ENCODE data around the gene CTDSP2.
"Not testable (repeated sequence)": the region's sequence is repeated elsewhere in the genome, so short reads cannot be mapped to it uniquely, and the experiment has no call there.

CTDSP2 gene

GRCh38 chr12:57859121-57859520 lies 12.6 kb upstream of the CTDSP2 start:
- TF ChIP-seq CTCF (IDR thresholded peaks at IDR 0.05; ENCODE audit: low read depth, low read length): no peak
- H3K4me3 ChIP-seq (ENCODE audit: low read depth, low read length): no peak overlapping the region

- not testable (repeated sequence) for H3K4me3 ChIP-seq (ENCODE audit: low read depth, low read length)
Measured at GRCh38 chr12:57858123-57858522, 11.6 kb upstream of the CTDSP2 start.

- no peak for TF ChIP-seq CTCF (IDR thresholded peaks at IDR 0.05; ENCODE audit: low read depth, low read length)
- no peak overlapping the region for H3K4me3 ChIP-seq (ENCODE audit: low read depth, low read length)
Measured at GRCh38 chr12:57854965-57855364, 8.4 kb upstream of the CTDSP2 start.

- no peak overlapping the region for H3K4me3 ChIP-seq (ENCODE audit: low read depth, low read length)
- TF ChIP-seq CTCF (IDR thresholded peaks at IDR 0.05; ENCODE audit: low read depth, low read length): no peak
Measured at GRCh38 chr12:57853864-57854556, 7.5 kb upstream of the CTDSP2 start.

GRCh38 chr12:57852620-57853500 lies 6.3 kb upstream of the CTDSP2 start:
- H3K4me3 ChIP-seq (ENCODE audit: low read depth, low read length): no peak overlapping the region
- no peak for TF ChIP-seq CTCF (IDR thresholded peaks at IDR 0.05; ENCODE audit: low read depth, low read length)

- no peak overlapping the region for H3K4me3 ChIP-seq (ENCODE audit: low read depth, low read length)
- TF ChIP-seq CTCF (IDR thresholded peaks at IDR 0.05; ENCODE audit: low read depth, low read length): no peak
Measured at GRCh38 chr12:57852200-57852599, 5.7 kb upstream of the CTDSP2 start.

GRCh38 chr12:57851552-57851951 lies 5.0 kb upstream of the CTDSP2 start:
- no peak for TF ChIP-seq CTCF (IDR thresholded peaks at IDR 0.05; ENCODE audit: low read depth, low read length)
- no peak overlapping the region for H3K4me3 ChIP-seq (ENCODE audit: low read depth, low read length)
